Subcutaneous adipose tissue (tissue), 4 donors: ENCODE measurements around the gene ARMH1. TPM values are rescaled to one million over a fixed set of nuclear protein-coding genes. Genes with fewer than 3 reads are reported as not detected.

Source experiments
- total RNA-seq, 4 donors: library from RNA; depleted of rRNA; stranded (reverse); fragments of >200 nt; gene quantifications; one replicate each; pipeline ENCODE4 v1.1.0, GENCODE V29; 2016
- TF ChIP-seq, protein P1 (sequence below): fragments of 450-650 bp; IDR thresholded peaks from one replicate; pipeline ENCODE4 v1.5.1; 2016; ENCODE audit warnings: low read depth, mild to moderate bottlenecking, control low read depth, antibody characterized with exemption, moderate library complexity

ARMH1 gene
- total RNA-seq, 4 donors from 2014 or later: 2.4 to 18.9 TPM; not detected in 2

DNA sequence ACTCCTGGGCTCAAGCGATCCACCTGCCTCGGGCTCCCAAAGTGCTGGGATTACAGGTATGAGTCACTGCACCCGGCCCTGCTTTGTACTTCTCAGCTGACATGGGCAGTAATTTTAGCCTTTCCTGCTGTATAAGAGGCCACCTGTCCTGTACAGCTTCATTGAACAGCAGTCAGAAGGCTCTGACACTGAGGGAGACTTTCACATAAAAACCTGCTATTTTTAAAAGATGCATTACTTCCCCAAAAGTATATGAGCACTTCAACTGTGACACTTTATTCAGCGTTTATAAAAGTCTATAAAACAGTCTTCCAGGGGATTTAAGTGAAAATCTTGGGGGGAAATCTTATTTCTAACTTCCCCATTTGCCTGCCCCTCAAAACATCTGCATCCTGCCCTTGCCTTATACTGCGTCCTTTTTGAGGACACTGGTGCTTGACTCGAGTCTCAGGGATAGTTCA is 38.8 kb downstream of the ARMH1 start:
- TF ChIP-seq, protein P1, sequence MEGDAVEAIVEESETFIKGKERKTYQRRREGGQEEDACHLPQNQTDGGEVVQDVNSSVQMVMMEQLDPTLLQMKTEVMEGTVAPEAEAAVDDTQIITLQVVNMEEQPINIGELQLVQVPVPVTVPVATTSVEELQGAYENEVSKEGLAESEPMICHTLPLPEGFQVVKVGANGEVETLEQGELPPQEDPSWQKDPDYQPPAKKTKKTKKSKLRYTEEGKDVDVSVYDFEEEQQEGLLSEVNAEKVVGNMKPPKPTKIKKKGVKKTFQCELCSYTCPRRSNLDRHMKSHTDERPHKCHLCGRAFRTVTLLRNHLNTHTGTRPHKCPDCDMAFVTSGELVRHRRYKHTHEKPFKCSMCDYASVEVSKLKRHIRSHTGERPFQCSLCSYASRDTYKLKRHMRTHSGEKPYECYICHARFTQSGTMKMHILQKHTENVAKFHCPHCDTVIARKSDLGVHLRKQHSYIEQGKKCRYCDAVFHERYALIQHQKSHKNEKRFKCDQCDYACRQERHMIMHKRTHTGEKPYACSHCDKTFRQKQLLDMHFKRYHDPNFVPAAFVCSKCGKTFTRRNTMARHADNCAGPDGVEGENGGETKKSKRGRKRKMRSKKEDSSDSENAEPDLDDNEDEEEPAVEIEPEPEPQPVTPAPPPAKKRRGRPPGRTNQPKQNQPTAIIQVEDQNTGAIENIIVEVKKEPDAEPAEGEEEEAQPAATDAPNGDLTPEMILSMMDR: no peak

DNA sequence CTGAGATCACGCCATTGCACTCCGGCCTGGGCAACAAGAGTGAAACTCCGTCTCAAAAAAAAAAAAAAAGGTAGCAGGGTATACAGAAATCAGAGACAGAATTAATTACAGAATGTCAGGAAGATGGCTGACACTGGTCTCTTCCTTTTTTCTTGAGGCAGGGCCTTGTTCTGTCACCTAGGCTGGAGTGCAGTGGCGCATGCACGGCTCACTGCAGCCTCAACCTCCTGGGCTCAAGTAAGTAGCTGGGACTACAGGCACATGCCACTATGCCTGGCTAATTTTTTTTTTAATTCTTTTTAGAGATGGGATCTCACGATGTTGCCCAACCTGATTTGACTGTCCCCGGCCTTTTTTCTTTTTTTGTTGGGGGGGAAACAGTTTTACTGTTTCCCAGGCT is 40.0 kb downstream of the ARMH1 start:
- TF ChIP-seq, protein P1: no peak

DNA sequence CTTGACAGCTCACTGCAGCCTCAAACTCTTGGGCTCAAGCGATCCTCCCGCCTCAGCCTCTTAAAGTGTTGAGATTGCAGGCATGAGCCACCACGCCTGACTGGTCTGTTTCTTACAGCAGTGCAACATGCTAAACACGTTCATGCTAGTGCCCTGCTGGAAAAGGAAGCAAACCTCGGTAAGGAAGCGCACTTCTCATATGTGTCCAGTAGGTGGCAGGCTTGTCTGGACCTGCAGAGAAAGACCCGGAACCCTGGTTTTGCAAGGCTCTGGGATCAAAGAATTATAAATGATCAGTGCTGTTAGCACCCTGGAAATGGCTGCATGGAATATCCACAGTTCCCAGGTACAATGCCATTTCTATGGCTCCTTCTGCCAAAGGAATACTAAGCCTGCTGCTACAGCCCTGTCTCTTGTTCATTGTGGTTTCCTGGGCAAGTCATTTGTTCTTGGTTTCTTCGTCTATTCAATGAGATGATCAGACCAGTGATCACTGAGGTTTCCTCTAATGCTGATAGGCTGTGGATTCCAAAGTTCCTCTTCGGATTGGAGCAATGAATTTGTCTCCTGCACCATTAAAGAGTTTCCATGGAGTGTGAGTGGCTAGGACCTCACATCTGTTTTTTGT is 40.5 kb downstream of the ARMH1 start:
- TF ChIP-seq, protein P1: no peak

DNA sequence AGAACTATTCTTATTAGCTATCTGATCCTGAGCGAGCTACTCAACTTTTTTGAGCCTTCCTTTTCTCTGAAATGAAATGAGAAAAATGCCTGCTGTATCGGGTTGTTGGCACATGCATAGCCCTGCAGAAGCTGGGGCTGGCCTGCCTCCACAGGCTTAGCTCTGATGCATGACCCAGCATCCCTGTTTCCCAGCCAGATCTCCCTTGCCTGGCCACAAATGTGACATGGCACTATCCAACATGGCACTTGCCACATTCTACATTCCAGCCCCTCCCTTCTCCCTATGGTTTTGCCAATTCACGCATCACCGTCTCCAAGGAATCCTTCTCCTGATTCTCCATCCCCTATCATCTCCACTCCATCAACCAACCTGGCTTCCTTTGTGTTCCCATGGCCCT is 42.6 kb downstream of the ARMH1 start:
- TF ChIP-seq, protein P1: no peak

DNA sequence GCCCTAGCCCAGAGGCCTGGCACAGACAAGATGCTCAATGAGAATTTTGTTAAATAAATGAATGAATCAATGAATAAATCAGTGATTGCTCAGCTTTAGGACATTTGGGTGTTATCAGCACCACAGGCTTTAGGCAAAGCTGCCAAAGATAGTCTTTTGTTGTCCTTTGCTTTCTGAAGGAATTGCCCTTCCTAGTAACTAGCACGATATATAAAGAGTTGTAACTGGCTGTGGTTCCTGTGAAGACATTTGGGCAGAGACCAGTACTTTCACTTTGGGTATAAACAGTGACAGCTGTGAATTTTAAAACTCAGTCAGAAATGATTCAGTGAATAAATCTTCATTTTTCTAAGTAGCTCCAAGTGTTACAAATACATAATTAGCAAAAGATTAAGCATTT is 43.1 kb downstream of the ARMH1 start:
- TF ChIP-seq, protein P1: no peak

DNA sequence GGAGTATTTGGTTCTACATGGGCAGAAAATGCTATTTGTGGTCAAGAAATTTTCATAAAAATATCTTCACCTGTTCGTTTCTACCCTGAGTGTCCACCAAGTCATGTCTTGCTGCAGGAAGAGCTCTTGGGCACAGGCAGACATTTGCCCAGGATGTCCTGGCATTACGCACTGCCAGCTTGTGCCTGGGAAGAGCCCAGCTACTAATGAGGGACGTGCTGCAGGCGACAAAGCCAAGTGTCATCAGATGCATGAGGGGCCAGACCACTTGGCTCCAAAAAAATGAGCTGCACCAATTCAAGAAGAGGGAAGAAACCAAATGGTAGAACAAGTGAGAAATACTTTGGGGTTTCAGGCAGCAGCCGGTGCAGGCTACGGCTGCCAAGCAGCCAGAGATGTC is 43.6 kb downstream of the ARMH1 start:
- TF ChIP-seq, protein P1: no peak

DNA sequence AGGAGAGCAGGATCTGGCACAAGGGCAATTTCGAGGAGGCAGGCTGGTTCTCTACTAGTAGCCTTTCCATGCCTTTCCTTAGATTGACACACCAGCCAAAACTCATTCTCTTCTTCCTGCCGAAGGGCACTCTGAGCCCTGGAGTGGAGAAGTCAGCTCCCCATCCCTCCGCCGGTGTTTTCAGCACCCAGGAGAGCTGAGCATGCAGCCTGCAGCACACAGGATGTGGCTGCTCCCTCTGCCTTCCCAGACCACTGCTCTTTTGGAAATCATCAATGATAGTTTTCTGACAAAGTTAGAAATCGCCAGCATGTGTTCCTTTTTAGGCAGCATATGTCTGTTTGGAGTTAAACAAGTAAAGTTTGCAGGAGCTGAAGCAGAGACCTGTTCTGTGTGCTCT is 44.8 kb downstream of the ARMH1 start:
- TF ChIP-seq, protein P1: no peak
